SU-DHL-6 (cell line): Measurements from ENCODE around the gene ALAS2.

ENCODE experiments used
- EZH2phosphoT487 ChIP-seq: fragments of 200-600 bp; sonication (generic), shearing (Covaris generic); conservative IDR thresholded peaks from 2 replicates; pipeline ENCODE4 v1.6.1; 2018; ENCODE audit warnings: mild to moderate bottlenecking, antibody characterized with exemption, low read length, moderate library complexity, mixed read lengths
- TF ChIP-seq, protein P1 (sequence below): fragments of 200-600 bp; sonication (generic); IDR thresholded peaks from one replicate; pipeline ENCODE4 v1.5.1; 2017; ENCODE audit warnings: antibody characterized with exemption, mild to moderate bottlenecking, low read length, moderate library complexity; ENCODE audit not compliant: insufficient read depth, poor library complexity, severe bottlenecking

DNA sequence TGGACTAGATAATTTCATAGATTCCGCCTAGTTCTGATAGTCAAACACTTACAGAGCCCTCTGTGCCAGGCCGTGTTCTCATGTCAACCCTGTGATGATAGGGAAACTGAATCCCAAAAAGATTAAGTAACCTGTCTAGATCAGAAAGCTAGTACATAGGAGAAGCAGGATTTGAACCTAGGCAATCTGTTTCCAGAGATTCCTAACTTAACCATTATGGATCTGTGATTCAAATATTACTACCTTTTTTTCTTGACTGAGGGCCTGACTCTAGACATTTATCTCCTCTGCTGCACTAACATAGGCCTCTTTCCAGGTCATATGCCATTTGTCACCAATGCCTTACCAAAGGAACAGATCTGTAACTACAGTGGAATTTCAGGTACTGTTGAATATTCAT is 1.5 kb downstream of the ALAS2 start:
- TF ChIP-seq, protein P1, sequence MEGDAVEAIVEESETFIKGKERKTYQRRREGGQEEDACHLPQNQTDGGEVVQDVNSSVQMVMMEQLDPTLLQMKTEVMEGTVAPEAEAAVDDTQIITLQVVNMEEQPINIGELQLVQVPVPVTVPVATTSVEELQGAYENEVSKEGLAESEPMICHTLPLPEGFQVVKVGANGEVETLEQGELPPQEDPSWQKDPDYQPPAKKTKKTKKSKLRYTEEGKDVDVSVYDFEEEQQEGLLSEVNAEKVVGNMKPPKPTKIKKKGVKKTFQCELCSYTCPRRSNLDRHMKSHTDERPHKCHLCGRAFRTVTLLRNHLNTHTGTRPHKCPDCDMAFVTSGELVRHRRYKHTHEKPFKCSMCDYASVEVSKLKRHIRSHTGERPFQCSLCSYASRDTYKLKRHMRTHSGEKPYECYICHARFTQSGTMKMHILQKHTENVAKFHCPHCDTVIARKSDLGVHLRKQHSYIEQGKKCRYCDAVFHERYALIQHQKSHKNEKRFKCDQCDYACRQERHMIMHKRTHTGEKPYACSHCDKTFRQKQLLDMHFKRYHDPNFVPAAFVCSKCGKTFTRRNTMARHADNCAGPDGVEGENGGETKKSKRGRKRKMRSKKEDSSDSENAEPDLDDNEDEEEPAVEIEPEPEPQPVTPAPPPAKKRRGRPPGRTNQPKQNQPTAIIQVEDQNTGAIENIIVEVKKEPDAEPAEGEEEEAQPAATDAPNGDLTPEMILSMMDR: no peak
- TF ChIP-seq EZH2phosphoT487: no peak
